CD4-positive, alpha-beta T cell treated with Interleukin-6 at 100 ng/mL for 8 hours (primary cell): ENCODE data around the gene RIOX2.
A peak's percentile ranks its signal among the peaks of the same experiment; 100 is the strongest.
"Not testable (repeated sequence)": the region's sequence is repeated elsewhere in the genome, so short reads cannot be mapped to it uniquely, and the experiment has no call there.

Experiments used
- DNase-seq: peaks from one replicate; pipeline ENCODE4 v3.0.0-alpha.2; 2020; ENCODE audit warnings: mixed read lengths, low spot score

RIOX2 gene

GRCh38 chr3:97911459-97911858 is 60.8 kb downstream of the RIOX2 start:
- no peak for DNase-seq

DNA sequence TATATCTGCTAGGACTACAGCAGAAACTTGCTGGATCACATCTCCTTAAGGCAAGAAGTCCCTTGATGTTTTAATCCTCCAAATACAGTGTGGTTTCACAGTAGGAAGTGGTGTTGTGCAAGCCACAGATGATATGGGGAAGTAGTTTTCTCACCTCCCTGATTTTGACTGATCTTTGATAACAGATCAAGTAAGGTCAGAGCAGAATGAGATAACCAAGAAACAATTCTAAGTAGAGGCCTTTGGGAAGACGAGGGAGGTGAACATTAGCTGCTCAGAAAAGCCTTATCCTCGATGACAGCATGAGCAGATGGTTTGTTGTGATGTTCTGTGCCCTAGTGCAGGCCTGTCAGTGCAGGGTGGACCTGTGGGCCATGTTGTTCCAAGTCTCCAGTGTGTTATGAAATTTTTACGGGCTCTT is 61.3 kb downstream of the RIOX2 start:
- DNase-seq, result peak; percentile 38

DNA sequence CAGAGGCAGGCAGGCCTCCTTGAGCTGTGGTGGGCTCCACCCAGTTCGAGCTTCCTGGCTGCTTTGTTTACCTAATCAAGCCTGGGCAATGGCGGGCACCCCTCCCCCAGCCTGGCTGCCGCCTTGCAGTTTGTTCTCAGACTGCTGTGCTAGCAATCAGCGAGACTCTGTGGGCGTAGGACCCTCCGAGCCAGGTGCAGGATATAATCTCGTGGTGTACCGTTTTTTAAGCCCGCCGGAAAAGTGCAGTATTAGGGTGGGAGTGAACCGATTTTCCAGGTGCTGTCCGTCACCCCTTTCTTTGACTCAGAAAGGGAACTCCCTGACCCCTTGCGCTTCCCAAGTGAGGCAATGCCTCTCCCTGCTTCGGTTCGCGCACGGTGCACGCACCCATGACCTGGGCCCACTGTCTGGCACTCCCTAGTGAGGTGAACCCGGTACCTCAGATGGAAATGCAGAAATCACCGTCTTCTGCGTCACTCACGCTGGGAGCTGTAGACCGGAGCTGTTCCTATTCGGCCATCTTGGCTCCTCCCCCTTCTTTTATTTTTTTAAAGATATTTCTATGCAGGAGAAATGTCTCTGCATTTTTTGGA is 61.9 kb downstream of the RIOX2 start:
- not testable (repeated sequence) for DNase-seq

DNA sequence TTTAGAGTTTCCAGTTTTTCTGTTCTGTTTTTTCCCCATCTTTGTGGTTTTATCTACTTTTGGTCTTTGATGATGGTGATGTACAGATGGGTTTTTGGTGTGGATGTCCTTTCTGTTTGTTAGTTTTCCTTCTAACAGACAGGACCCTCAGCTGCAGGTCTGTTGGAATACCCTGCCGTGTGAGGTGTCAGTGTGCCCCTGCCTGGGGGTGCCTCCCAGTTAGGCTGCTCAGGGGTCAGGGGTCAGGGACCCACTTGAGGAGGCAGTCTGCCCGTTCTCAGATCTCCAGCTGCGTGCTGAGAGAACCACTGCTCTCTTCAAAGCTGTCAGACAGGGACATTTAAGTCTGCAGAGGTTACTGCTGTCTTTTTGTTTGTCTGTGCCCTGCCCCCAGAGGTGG is 62.4 kb downstream of the RIOX2 start:
- DNase-seq, result not testable (repeated sequence)

GRCh38 chr3:97901313-97902248 is 70.7 kb downstream of the RIOX2 start:
- DNase-seq, result no peak

- no peak for DNase-seq
Observed at GRCh38 chr3:97899331-97899730, 72.9 kb downstream of the RIOX2 start.

DNA sequence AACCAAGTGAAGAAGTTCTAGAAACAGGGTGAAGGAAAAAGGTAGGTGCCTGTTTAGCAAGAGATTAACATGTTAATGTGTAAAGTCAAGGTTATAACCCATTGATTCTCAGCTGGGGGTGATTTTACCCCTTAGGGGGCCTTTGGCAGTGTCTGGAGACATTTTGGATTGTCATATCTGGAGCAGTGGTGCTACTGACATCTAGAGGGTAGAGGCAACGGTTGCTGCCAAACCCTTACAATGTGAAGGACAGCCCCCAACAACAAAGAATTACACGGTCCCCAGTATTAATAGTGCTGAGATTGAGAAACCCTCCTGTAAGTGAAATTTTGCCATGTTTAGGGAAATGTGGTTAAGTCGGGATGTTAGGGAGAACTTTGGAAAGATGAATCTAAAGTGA is 75.7 kb downstream of the RIOX2 start:
- DNase-seq, result no peak

DNA sequence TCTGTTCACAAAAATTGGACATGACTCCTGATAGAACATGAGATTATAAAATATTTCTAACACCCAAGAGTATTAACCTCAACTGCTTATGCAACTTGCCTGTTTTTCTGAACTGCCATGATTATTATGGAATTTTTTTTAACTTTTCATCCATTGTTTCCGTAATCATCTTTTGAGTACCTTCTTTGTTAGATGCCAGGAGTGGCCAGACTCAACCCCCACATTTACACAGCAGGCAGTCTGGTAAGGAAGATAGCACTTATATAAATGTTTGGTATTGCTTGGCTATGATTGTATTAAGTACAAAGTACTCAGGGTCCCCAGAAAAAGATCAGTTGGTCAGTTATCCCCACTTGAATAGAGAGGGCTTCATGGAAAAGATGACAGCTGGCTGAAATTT is 76.1 kb downstream of the RIOX2 start:
- DNase-seq, result no peak

DNA sequence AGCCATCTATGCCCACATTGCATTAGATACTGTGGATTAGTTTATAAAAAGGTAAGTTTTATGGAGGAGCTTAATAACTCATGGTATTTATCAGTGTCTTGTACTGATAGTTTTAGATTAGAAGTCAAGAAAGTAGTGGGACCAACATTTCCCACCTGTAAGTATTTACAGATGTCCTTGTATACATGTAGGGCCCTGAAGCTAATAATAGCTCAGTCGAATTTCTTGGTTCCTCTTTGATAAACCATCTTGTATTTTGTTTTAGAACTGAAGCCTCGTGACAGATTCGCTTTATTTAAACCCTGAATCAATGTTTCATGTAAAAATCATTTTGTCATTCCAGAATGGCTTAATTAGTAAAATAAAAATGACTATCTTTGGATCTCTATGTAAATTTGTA is 77.0 kb downstream of the RIOX2 start:
- no peak for DNase-seq

GRCh38 chr3:97892852-97893251 is 79.4 kb downstream of the RIOX2 start:
- DNase-seq, result no peak
